H1 (cell line): ENCODE measurements around the gene FBXO38. TPM values are rescaled to one million over a fixed set of nuclear protein-coding genes. Genes with fewer than 3 reads are reported as not detected.

Source experiments
- POLR2A ChIP-seq, 2 experiments: IDR thresholded peaks; 1 replicate in 1 of 2; 2 replicates in 1 of 2; pipeline ENCODE4 v1.6.1; 2011; ENCODE audit warnings: low read depth in 2 of 2, low read length in 2 of 2, mild to moderate bottlenecking in 2 of 2; ENCODE audit errors: control extremely low read depth in 1 of 2
- POU5F1 ChIP-seq: IDR thresholded peaks from 2 replicates; pipeline ENCODE4 v1.6.1; 2011; ENCODE audit warnings: low read depth, mild to moderate bottlenecking, low read length, moderate library complexity
- SP2 ChIP-seq: IDR thresholded peaks from 2 replicates; pipeline ENCODE4 v1.6.1; 2012; ENCODE audit warnings: mild to moderate bottlenecking, low read length, inconsistent platforms
- polyA plus RNA-seq, 7 experiments: library from polyadenylated mRNA; depleted of rRNA in 3 of 7; stranded (reverse) in 5 of 7; unstranded in 2 of 7; fragments of >200 nt in 5 of 7; fragments of 200-250 nt in 2 of 7; gene quantifications; 1 replicate in 5 of 7; 2 replicates in 1 of 7; 4 replicates in 1 of 7; pipeline versions ENCODE4 v1.2.1 to v1.2.3, GENCODE V29; 2011 to 2013; ENCODE audit warnings: missing spikeins in 2 of 7, mixed read lengths in 2 of 7
- total RNA-seq: library from RNA; stranded (reverse); fragmentation: NEBNext Ultra II Directional; extraction: Animal tissue kit (Norgen Biotek cat#: 25700); gene quantifications from 2 replicates; pipeline ENCODE4 v1.2.1, GENCODE V29; 2021

Gene FBXO38
- total and polyA plus RNA-seq, 2 of the 8 experiments (the other 6 are each of a cell fraction or from before 2014, with no cell fraction given), result 9.1 to 34.3 TPM

DNA sequence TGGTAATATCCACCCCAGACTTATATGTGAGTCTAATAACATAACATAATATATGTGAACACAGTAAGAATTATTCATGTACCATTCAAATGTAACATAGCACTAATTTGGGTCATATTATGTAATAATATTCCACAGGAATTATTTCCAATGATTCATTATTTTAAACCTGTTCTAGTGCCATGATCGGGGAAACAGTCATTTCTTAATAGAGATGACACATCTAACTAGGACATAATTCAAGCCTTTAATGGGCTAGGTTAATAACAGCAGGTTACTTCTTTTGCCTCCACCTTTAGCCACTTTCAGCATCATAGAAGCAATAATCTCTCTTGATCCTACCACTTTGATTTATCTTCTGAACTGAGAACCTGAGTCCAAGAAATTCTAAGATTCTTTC, 36.1 kb upstream of the FBXO38 start (continued):
- TF ChIP-seq POU5F1, result no peak
- TF ChIP-seq POLR2A (IDR thresholded peaks at IDR 0.05; ENCODE audit: control extremely low read depth in 1 of 2, low read depth in 2 of 2, low read length in 2 of 2), result no peak
- TF ChIP-seq SP2, result no peak
